DOHH2 (cell line): ENCODE results near the gene ABCA1.

Source experiments
- CTCF ChIP-seq: fragments of 200-600 bp; sonication (generic); IDR thresholded peaks from one replicate; pipeline ENCODE4 v1.5.1; 2014; ENCODE audit warnings: antibody characterized with exemption, mild to moderate bottlenecking, low read depth, low read length; ENCODE audit not compliant: poor library complexity, severe bottlenecking
- EZH2phosphoT487 ChIP-seq: fragments of 200-600 bp; sonication (generic); IDR thresholded peaks from 2 replicates; pipeline ENCODE4 v1.6.1; 2017; ENCODE audit warnings: borderline replicate concordance, mild to moderate bottlenecking, antibody characterized with exemption, low read length, moderate library complexity, mixed read lengths

- TF ChIP-seq CTCF, result no peak
- no peak for TF ChIP-seq EZH2phosphoT487
These were observed 91.7 kb downstream of the ABCA1 start for GRCh38 chr9:104836235-104836634.
